ENCODE data around the gene TEX14. TPM values are rescaled to one million over a fixed set of nuclear protein-coding genes. Genes with fewer than 3 reads are reported as not detected.

Gene TEX14
- polyA plus RNA-seq, 1 of the 3 experiments (the other 2 are of a cell fraction): 0.02 TPM

DNA sequence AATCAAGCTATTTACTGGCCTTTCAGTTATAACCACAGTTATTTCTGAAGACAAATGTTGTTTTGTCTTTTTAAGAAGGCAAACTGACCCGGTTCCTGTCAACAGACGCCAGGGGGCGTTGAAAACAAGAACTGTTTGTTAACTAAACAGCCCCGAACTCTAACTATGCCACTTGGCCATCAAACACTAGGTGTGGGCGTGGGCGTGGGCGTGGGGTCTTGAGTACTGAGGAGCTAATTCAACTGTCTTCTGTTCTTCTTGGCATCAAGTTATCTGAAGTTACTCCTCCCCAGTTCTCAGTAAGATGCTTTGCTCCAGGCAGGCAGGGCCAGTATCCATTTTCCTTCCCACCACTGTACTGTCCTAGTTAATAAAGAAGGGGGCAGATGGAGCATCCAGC, 114.1 kb downstream of the TEX14 start:
- no peak overlapping the region; a peak in 1 of 4 replicates for H3K4me3 ChIP-seq (ENCODE audit: low read depth in 2 of 2, low read length in 1 of 2)
- H3K9me2 ChIP-seq: no peaks in the 10 kb centered on the region
- ChIA-PET CTCF (interaction anchor here (0.7 to 4.7 kb wide), 43 partner anchors 10 to 466 kb away, joined by 3 to 56 read pairs (median 5); no protein-coding TSS in a partner anchor), POLR2A (interaction anchor here (1.1 kb wide), 1 partner anchor 53 kb away, joined by 3 read pairs; no protein-coding TSS in a partner anchor)
- DNase-seq: peak; percentile 56
- H2AFZ ChIP-seq (ENCODE audit: low read depth): peak overlapping the region; percentile 56; the same call in 1 of the 2 replicates
- no peak overlapping the region for H3K9ac ChIP-seq
- 2% methylated on average over 7 of the region's 7 CpGs for WGBS (ENCODE audit: low lambda C conversion rate)
- H3K36me3 ChIP-seq (replicated peaks in 1 of 2; ENCODE audit: control insufficient read depth in 1 of 2, insufficient read depth in 2 of 2, low read length in 1 of 2): no peaks in the 10 kb centered on the region
- no peaks in the 10 kb centered on the region for H3K9me3 ChIP-seq
- H3K4me2 ChIP-seq: no peak overlapping the region
- TF ChIP-seq SMC3 (IDR thresholded peaks at IDR 0.05; ENCODE audit: low read depth, low read length) (peak; percentile 57), EP300 (IDR thresholded peaks at IDR 0.05; ENCODE audit: borderline replicate concordance in 1 of 2, low read depth in 1 of 2, low read length in 1 of 2) (no peak), RAD21 (IDR thresholded peaks at IDR 0.05; ENCODE audit: low read length) (peak; percentile 59), SIN3A (IDR thresholded peaks at IDR 0.05; ENCODE audit: borderline replicate concordance, low read depth, low read length) (no peak), NFIC (IDR thresholded peaks at IDR 0.05; ENCODE audit: borderline replicate concordance) (no peak)
- TF ChIP-seq, protein P1, sequence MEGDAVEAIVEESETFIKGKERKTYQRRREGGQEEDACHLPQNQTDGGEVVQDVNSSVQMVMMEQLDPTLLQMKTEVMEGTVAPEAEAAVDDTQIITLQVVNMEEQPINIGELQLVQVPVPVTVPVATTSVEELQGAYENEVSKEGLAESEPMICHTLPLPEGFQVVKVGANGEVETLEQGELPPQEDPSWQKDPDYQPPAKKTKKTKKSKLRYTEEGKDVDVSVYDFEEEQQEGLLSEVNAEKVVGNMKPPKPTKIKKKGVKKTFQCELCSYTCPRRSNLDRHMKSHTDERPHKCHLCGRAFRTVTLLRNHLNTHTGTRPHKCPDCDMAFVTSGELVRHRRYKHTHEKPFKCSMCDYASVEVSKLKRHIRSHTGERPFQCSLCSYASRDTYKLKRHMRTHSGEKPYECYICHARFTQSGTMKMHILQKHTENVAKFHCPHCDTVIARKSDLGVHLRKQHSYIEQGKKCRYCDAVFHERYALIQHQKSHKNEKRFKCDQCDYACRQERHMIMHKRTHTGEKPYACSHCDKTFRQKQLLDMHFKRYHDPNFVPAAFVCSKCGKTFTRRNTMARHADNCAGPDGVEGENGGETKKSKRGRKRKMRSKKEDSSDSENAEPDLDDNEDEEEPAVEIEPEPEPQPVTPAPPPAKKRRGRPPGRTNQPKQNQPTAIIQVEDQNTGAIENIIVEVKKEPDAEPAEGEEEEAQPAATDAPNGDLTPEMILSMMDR (IDR thresholded peaks at IDR 0.05): peak; percentile 83
- TF ChIP-seq, protein P2, sequence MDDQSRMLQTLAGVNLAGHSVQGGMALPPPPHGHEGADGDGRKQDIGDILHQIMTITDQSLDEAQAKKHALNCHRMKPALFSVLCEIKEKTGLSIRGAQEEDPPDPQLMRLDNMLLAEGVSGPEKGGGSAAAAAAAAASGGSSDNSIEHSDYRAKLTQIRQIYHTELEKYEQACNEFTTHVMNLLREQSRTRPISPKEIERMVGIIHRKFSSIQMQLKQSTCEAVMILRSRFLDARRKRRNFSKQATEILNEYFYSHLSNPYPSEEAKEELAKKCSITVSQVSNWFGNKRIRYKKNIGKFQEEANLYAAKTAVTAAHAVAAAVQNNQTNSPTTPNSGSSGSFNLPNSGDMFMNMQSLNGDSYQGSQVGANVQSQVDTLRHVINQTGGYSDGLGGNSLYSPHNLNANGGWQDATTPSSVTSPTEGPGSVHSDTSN (IDR thresholded peaks at IDR 0.05): no peak
- TF ChIP-seq, protein P3, sequence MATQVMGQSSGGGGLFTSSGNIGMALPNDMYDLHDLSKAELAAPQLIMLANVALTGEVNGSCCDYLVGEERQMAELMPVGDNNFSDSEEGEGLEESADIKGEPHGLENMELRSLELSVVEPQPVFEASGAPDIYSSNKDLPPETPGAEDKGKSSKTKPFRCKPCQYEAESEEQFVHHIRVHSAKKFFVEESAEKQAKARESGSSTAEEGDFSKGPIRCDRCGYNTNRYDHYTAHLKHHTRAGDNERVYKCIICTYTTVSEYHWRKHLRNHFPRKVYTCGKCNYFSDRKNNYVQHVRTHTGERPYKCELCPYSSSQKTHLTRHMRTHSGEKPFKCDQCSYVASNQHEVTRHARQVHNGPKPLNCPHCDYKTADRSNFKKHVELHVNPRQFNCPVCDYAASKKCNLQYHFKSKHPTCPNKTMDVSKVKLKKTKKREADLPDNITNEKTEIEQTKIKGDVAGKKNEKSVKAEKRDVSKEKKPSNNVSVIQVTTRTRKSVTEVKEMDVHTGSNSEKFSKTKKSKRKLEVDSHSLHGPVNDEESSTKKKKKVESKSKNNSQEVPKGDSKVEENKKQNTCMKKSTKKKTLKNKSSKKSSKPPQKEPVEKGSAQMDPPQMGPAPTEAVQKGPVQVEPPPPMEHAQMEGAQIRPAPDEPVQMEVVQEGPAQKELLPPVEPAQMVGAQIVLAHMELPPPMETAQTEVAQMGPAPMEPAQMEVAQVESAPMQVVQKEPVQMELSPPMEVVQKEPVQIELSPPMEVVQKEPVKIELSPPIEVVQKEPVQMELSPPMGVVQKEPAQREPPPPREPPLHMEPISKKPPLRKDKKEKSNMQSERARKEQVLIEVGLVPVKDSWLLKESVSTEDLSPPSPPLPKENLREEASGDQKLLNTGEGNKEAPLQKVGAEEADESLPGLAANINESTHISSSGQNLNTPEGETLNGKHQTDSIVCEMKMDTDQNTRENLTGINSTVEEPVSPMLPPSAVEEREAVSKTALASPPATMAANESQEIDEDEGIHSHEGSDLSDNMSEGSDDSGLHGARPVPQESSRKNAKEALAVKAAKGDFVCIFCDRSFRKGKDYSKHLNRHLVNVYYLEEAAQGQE (IDR thresholded peaks at IDR 0.05; ENCODE audit: low read depth, low read length): no peak
- no peaks in the 10 kb centered on the region for H4K20me1 ChIP-seq (ENCODE audit: insufficient read depth)
- 0 out of 2 replicates have a peak, but pooled peaks cover 4% of the 10 kb centered on the region for H3K27me3 ChIP-seq (ENCODE audit: insufficient read depth)
- H3K79me2 ChIP-seq (ENCODE audit: insufficient read depth): no peaks in the 10 kb centered on the region
- no peak overlapping the region for H3K27ac ChIP-seq (ENCODE audit: low read depth in 2 of 2, low read length in 1 of 2)
- H3F3A ChIP-seq (replicated peaks; ENCODE audit: insufficient read depth): no peaks in the 10 kb centered on the region
- no peaks in the 10 kb centered on the region for H3K4me1 ChIP-seq (ENCODE audit: control insufficient read depth in 1 of 2, insufficient read depth in 2 of 2, low read depth in 1 of 2, low read length in 1 of 2)

All from SK-N-SH (cell line).